NCI-H2227 (cell line): ENCODE measurements around the gene CACNG4.
"Not testable (repeated sequence)": the region's sequence is repeated elsewhere in the genome, so short reads cannot be mapped to it uniquely, and the experiment has no call there.

Experiments
- DNase-seq: peaks from one replicate; lab custom pipeline; 2025; ENCODE audit not compliant: unreplicated experiment; lab: John Stamatoyannopoulos, UW

CACNG4 gene

DNA sequence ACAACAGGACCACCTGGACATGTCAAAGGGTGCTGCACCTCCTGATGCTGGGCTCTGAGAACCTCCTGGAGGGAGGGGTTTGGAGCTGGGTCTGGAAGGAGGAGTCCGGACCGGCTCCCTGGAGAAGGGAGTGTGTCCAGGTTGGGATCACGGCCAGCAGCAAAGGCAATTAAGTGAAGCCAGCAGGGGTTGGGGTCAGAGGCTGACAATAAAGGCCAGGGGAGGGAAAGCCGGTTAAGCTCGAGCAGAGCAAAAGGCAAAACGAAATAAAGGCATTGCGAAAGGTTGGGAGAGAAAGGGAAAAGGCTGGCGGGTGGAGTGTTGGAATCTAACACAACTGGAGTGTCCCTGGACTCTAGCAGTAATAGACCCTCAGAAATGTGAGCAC, 992 bp upstream of the CACNG4 start:
- DNase-seq = no peak

DNA sequence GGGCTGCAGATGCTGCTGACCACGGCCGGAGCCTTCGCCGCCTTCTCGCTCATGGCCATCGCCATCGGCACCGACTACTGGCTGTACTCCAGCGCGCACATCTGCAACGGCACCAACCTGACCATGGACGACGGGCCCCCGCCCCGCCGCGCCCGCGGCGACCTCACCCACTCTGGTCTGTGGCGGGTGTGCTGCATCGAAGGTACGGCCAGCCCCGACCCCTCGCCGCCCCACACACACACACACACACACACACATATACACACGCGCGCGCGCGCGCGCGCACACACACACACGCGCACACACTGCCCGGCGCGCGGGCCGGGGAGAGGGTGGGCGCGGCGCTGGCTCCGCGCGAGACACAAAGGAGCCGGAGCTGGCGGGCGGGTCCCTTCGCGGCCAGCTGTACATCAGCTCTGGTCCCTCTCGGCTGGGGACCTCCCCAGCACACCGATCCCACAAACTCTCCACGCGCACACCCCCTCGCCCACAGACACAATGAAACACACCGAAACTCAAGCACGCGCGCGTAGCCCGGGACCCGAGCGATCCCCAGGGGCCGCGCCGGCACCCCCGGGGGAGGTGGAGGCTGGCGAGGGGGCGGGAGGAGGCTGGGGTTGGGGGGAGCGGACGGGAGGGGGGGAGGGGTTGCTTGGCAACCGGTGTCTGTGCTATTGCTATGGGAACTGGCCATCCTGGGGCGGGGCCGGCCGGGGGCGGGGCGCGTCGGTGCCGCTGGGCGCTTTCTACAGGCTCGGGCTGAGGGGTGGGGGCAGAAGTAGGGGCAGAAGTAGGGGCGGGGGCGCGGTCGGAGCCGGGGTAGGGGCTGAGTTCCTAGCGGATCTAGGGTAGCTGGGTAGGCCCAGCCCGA, 658 bp downstream of the CACNG4 start:
- peak; percentile 85 for DNase-seq

DNA sequence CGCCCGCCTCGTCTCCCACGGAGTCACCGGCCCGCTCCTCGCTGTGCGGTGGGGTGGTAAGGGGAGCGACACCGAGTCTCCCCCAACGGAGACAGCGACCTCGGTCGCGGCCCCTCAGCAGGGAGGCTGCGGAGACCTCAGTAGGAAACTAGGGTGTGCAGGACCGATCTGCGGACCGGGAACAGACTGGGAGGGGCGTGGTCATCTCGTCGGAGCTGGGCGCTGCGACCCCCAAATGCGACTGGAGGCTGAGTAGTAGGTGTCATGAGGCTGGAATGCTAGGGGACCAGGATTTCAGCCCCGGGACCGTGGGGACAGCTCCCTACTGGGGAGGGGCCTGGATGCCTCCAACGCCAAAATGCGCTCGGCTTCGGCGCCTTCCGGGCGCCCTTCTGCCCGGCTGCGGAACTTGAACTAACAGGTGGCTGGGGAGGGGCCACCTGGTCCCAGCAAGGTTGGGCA, 1.3 kb downstream of the CACNG4 start:
- DNase-seq = peak; percentile 56

DNA sequence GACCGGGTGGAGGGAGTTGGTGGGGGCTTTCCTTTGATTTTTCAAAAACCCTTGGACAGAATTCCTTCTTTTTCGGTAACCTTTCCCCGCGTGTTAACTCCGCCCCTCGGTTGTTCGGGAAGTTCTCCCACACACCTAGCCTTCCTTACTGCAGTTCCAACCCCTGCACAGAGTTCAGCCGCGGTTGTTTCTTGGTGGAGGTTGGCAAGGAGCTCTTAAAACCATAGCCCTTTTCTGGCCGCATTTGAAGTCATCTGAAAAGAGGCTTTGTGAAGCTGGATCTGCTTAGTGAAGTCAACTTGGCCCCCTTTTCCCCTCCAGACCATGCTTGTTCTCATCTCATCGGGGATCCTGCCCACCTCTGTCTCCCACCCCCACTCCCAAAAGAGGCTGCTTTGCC, 1.8 kb downstream of the CACNG4 start:
- no peak for DNase-seq

DNA sequence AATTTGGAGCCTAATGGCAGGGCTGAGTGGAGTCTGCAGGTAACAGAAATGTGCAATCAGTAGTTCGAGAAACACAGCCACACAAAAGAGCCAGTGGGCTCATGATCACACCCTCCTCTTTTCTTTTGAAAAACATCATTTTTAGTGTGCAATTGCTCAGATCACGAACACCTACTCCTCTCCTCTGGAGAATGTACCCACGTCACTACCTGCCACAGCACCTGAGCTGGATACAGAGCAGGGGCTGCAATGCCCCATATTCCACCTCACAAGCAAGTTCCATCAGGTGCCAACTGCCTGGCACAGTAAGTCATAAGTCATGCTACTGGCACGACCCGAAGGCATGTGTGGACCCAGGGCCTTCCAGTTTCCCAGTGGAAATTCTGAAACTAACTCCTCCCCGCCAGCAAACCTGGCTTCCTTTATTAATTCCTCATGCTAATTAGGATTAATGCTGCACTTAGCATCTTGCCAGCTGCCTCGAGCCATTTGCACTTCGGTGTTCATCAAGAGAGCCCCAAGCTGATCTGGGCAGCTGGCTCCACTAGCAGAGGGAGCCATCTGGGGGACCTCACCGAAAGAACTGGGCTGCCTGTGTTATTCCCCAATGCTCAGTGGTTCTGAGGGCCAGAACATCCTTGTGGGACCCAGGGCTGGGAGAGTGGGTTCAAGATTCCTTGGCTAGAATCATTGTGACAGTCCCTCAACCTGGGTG, 2.4 kb downstream of the CACNG4 start:
- no peak for DNase-seq

DNA sequence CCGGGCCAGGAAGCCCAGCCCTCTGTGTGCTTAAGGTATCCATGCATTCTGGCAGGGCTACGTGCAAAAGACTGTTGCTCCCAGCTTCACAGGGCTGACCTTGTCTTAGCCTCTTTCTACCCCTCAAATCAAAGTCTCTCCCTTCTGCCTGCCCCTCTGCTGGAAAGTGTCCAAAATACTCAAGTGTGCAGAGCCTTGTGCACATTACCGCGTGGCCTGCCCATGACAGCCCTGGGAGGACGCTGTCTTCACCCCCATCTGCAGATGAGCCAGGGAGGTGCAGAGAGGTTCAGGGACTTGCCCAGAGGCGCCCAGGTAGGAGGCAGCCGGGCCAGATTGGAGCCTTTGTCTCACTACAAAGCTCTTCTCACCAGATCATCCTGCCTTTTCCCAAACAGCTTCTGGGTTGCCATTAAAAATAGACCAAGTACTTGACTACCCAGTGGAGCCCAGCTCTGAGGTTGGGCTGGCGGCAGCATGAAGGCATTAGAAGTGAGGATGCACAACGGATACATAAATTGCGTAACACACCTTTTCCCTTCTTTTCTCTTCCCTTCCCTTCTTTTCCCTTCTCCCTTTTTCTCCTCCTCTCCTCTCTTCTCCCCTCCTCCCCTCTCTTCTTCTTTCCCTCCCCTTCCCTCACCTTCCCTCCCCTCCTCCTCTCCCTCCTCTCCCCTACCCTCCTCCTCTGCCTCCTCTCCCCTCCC, 3.5 kb downstream of the CACNG4 start:
- DNase-seq = peak; percentile 53

DNA sequence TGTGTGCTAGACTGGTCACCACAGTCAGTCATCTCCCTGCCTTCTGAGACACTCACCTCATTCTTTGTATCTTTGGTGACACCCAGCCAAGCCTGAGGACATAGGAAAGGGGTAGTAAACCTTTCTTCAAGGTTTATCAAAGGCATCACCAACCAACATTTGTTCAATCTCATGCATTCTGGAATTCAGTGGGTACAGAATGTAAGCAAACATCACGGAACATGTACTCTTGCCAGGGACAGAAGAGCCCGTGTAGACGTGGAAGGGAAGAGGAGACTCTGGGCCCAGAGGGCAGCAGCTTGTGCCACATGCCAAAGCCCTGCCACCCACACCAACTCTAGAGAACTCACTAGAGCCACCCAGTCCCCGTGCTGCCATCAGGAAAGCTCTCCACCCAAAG, 4.4 kb downstream of the CACNG4 start:
- DNase-seq = no peak

DNA sequence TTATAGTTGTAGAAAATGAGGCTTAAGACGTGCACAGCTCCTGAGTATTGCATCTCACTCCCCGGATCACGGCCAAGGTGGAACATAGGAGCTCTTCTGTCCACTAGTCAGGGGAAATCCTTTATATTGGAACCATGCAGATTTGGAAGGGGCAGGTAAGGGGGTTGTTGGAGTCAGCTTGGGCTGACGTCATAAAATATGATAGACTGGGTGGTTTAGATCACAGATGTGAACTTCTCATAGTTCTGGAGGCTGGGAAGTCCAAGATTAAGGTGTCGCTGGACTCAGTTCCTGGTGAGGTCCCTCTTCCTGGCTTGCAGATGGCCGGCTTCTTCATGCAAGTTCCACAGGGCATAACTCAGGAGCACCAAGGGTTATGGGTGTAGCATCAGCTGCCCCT, 5.6 kb downstream of the CACNG4 start:
- DNase-seq = no peak

DNA sequence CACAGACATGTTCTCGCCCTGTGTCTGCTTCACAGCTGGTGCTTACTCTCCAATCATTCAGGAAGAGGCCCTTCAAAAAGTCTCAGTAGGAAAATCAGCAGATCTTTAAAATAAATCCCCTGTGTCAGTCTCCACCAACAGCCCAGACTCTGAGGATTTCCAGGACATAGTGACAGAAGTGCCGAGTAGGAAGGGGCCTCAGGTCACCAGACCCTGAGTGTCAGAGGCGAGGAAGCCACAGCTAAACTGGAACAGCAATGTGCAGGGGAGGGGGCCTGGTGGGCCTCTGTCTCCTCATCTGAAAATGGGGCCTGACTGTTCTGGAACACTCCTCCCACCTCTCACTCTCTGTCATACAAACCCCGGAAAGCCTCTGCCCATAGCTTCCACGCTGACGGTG, 6.3 kb downstream of the CACNG4 start:
- DNase-seq = no peak

DNA sequence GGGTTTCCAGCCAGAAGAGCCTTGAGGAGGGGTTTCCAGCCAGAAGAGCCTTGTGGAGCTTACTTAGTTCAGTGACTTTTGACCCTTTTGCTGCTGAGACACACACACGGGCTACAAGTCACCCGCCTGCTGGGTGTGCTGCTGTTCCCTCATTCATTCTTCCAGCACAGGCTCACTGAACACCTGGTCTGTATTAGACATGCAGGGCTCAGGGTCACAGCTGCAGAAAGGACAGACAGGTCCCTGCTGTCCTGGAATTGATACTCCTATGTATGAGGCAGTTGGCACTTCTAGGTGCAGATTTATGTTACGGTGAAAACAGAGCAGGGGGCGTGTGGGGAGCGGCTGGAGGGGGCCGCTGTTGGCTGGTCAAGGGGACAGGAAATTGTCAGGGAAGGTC, 6.8 kb downstream of the CACNG4 start:
- DNase-seq = no peak

DNA sequence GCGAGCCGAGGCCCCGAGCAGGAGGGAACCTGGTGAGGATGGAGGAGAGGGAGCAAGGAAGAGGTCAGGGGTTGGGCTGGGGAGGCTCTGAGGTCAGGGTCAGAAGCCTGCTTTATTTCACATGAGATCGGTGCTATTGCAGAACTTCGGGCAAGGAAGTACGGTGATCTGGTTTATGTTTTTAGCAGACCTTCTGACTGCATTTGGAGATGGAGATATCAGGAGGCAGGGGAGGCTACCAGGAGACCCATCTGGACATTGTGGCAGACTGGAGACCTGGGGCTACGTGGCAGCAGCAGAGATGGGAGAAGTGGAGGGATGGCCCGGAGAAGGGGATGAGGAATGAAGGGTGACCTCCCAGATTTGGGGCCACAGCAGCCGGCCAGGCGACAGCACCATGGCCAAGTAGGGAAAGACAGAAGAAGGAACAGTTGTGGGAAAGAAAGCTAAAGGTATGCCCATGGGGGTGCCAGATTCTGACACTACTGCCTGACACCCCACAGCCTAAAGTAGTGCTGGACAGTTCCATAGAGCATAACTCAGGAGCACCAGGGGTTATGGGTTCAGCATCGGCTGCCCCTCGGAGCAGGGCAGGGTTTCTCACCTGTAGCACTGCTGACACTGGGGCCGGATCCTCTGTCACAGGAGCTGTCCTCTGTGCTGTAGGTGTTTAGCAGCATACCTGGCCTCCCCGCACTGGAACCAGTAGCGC, 7.4 kb downstream of the CACNG4 start:
- DNase-seq = no peak

DNA sequence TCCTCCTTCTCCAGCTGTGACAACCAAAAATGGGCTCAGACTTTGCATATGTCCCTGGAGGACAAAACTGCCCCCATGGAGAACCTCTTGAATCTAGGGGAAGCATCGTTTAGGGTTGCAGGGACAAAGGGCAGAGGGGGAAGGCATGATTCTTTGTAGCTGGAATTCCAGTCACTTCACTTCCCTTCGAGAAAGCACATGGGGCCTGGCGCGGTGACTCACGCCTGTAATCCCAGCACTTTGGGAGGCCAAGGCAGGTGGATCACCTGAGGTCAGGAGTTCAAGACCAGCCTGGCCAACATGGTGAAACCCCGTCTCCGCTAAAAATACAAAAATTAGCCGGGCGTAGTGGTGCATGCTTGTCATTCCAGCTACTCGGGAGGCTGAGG, 7.9 kb downstream of the CACNG4 start:
- DNase-seq = not testable (repeated sequence)

DNA sequence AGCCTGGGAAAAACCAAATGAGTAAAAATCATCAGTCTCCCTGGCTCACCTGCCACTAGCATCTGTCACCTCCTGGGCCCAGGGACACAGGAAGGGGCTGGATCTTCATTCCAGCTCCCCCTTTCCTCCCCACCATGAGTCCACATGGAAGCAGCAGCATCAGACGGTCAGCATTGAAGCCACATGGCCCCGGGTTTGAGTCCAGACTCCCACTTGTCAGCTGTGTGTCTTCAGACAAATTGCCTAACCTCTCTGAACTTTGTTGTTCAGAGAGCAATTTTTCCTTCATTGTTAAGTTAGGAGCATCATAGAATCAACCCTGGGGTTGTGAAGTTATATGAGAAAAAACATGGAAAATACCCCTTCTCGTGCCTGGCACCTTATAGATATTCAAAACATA, 10.7 kb downstream of the CACNG4 start:
- no peak for DNase-seq

DNA sequence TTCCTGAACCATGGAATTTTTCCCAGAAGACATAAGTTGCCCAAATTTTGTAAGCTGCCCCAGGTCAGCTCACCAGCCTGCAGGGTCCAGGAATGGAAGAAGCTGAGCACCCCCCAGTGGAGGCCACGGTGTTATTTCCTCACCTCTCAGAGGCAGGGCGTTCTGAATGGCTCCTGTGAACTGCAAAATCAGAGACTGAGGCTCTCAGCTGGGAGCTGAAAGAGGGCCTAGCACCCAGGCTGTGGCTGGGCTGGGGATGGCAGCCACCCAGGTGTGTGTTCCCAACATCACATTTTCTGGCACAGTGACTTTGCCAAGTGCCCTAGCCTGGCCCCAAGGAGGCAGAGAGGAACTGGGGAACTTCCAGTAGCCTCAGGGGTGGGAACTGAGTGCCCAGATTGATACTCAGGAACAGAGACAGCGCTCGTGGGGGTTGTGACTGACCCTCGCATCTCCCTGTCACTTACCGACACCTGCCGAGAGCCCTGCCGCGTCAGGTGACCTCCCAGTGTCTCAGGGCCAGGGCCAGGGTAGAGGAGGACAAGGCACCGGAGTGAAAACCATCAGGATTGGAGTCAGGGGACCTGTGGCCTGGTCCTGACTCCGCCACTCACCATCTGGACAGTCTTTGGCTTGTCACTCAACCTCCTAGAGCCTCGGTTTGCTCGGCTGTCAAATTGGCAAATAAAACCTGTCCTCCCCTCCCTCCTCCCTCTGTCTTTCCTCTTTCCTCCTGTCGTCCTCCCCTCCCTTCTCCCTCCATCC, 11.3 kb downstream of the CACNG4 start:
- no peak for DNase-seq

DNA sequence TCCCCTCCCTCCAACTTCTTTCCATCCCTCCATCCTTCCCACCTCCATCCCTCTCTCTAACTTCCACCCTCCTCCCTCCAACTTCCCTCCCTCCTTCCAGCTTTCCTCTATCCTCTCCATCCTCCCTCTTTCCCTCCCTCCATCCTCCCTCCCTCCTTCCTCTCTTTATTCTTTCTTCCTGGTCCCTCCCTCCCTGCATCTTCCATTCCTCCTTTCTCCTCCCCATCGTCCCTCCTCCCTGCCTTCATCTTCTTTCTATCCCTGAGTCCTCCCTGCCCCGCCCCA, 11.8 kb downstream of the CACNG4 start:
- no peak for DNase-seq

DNA sequence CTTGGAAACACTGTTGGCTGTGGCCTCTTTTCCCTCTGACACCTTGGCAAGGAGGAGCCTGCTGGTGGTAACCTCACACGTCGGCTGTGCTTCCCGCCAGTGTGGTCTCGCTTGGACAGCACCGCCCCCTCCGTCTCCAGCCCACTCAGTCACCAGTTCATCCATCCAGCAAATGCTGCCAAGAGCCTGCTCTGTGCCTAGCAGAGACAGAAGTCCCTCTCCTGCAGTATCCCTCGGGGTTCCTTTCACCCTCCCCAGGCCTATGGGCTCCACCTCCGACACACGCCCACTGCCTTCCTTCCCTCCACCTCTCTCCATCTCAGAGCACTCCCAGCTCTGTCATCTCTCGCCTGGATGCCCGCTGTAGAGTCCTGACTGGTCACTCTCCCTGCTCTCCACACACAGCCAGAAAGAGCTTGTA, 12.3 kb downstream of the CACNG4 start:
- DNase-seq = peak; percentile 40

DNA sequence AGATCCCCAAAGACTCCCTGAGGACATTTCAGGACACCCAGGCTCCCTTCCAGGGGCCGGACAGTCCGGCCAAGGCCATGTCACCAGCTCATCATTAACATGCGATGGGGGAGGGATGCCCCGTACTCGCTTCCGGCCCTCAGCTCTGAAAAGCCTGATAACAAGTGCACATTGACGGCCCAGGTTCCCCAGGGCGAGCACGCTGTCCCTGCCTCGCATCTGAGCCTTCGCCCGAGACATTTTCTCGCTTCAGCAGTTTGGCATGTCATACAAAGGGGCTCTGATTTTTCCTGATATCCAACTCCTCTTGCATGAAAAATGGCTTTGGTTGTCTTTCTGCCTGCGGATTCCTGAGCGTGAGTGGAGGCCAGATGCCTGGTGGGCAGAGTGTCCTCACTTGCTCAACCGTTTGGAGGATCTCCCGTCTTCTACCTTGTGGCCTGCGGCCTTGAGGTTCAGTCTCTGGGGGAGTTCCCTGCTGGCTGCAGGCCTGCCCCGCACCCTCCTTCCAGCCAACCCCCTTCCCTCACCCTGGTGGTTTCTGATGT, 14.1 kb downstream of the CACNG4 start:
- DNase-seq = no peak

DNA sequence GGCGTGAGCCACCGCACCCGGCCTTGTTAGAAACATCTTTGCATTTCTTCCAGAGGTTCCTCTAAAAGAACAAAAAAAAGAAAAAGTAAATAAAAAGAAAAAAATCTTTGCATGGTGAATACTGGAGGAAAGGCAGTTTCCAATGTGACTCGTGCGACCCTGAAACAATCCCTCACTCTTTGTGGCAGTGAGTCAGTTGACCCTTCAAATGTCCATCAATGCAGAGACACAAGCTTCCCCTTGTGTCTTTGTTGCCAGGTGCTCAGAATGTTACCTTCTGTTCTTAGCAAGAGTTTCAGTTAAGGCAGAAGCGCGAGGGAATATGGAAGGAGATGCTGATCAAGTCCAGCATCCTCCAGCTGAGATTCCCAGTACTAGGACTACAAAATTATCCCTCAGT, 16.4 kb downstream of the CACNG4 start:
- no peak for DNase-seq

DNA sequence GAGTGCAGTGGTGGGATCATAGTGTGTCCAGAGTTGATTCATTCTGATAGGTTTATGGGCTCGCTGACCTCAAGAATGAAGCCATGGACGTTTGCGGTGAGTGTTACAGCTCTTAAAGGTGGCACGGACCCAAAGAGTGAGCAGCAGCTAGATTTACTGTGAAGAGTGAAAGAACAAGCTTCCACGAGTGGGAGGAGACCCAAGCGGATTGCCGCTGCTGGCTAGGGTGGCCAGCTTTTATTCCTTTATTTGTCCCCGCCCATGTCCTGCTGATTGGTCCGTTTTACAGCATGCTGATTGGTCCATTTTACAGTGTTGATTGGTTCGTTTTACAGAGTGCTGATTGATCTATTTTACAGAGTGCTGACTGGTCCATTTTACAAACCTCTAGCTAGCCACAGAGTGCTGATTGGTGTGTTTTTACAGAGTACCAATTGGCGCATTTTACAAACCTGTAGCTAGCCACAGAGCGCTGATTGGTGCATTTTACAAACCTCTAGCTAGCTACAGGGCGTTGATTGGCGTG, 17.5 kb downstream of the CACNG4 start:
- no peak for DNase-seq

DNA sequence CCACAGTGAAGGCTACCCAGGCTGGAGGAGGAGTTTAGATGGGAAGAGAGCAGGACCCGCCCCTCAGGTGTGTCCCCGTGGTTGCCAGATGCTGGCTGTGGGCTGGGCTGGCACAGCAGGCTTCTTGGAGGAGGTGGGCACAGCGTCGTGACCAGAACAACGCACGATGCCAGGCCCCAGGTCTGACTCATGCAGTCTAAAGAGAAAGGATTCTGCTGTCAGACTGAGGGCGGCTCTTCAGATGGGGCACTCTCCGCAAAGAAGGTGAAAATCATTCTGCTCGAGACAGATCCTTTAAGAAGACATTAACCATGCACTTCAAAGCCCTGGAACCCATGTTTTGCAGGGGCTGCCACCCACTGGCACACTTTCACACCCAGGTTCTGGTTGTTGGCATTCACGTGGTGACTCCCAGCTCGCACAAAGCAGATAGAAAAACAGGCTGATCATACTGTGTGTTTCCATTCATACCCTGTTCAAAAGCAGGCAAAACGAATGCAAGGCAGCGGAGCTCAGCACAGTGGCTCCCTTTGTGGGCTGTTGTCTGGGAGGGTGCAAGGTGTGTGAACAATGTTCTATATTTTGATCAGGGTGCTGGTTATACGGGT, 19.0 kb downstream of the CACNG4 start:
- no peak for DNase-seq
